T-helper 22 cell (primary cell): ENCODE data around the gene PAM.
"Not testable (repeated sequence)": the region's sequence is repeated elsewhere in the genome, so short reads cannot be mapped to it uniquely, and the experiment has no call there.

Experiments used
- DNase-seq: peaks from one replicate; pipeline ENCODE4 v3.0.0-alpha.2; 2020; ENCODE audit warnings: low read depth

Gene PAM

DNA sequence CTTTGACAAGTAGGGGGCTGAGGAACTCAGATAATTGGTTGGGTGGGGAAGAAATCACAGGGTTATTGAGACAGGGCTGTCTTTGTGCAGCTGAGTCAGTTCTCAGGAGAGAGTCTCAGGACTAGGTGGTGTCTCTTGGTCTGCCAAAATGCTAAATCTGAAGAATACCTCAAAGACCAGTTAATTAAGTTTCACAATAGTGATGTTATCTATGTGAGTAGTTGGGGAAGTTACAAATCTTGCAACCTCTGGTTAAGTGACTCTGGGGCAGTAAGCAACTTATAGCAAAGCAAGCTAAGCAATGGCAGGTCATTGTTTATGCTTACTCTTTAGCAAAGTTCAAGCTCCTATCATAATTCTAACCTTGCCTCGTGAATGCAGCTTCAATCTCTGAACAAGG, 311.2 kb downstream of the PAM start:
- DNase-seq = no peak

GRCh38 chr5:103073500-103073899, 318.4 kb downstream of the PAM start:
- not testable (repeated sequence) for DNase-seq

- DNase-seq = no peak
Observed at GRCh38 chr5:103075442-103075841, 320.3 kb downstream of the PAM start.
